Trophoblast cell (in vitro differentiated cells and primary cell): ENCODE data around the gene ASB2.

Source experiments
- DNase-seq, 2 donors: peaks; one replicate each; pipeline ENCODE4 v3.0.0-alpha.2; 2016
- H2AFZ ChIP-seq: 2 replicates; pipeline ENCODE4 v1.6.1; 2013; ENCODE audit warnings: low read length, moderate library complexity, mild to moderate bottlenecking; ENCODE audit not compliant: insufficient read depth, poor library complexity
- H2AK5ac ChIP-seq: 2 replicates; pipeline ENCODE4 v1.6.1; 2013; ENCODE audit warnings: mild to moderate bottlenecking, low read length
- H2BK120ac ChIP-seq: 2 replicates; pipeline ENCODE4 v1.6.1; 2013; ENCODE audit warnings: low read length, mild to moderate bottlenecking, moderate library complexity; ENCODE audit not compliant: insufficient read depth, poor library complexity
- H2BK12ac ChIP-seq: 2 replicates; pipeline ENCODE4 v1.6.1; 2013; ENCODE audit warnings: mild to moderate bottlenecking, low read length, moderate library complexity
- H2BK5ac ChIP-seq: 2 replicates; pipeline ENCODE4 v1.6.1; 2013; ENCODE audit warnings: low read length, low read depth, moderate library complexity, mild to moderate bottlenecking; ENCODE audit not compliant: poor library complexity
- H3K14ac ChIP-seq: 2 replicates; pipeline ENCODE4 v1.6.1; 2013; ENCODE audit warnings: mild to moderate bottlenecking, low read length
- H3K18ac ChIP-seq: 2 replicates; pipeline ENCODE4 v1.6.1; 2013; ENCODE audit warnings: mild to moderate bottlenecking, low read length
- H3K23ac ChIP-seq: 2 replicates; pipeline ENCODE4 v1.6.1; 2013; ENCODE audit warnings: low read length
- H3K27ac ChIP-seq: 2 replicates; pipeline ENCODE4 v1.5.1; 2013; ENCODE audit warnings: low read depth, mild to moderate bottlenecking, inconsistent platforms, low read length, moderate library complexity
- H3K27me3 ChIP-seq: 2 replicates; pipeline ENCODE4 v1.6.1; 2013; ENCODE audit warnings: inconsistent platforms, mild to moderate bottlenecking, low read length, moderate library complexity; ENCODE audit not compliant: insufficient read depth
- H3K36me3 ChIP-seq, 2 experiments: 1 replicate in 1 of 2; 2 replicates in 1 of 2; pipeline ENCODE4 v1.6.1; 2013; ENCODE audit warnings: low read length in 2 of 2, mild to moderate bottlenecking in 2 of 2, moderate library complexity in 1 of 2; ENCODE audit not compliant: insufficient read depth in 2 of 2, control insufficient read depth in 1 of 2
- H3K4ac ChIP-seq: 2 replicates; pipeline ENCODE4 v1.6.1; 2013; ENCODE audit warnings: low read depth, mild to moderate bottlenecking, low read length, moderate library complexity
- H3K4me1 ChIP-seq, 2 experiments: 1 replicate in 1 of 2; 2 replicates in 1 of 2; pipeline ENCODE4 v1.6.1; 2013; ENCODE audit warnings: low read length in 2 of 2, mild to moderate bottlenecking in 2 of 2, moderate library complexity in 1 of 2; ENCODE audit not compliant: insufficient read depth in 2 of 2, control insufficient read depth in 1 of 2
- H3K4me2 ChIP-seq: 2 replicates; pipeline ENCODE4 v1.6.1; 2013; ENCODE audit warnings: inconsistent platforms, mild to moderate bottlenecking, low read length, moderate library complexity
- H3K4me3 ChIP-seq: 2 replicates; pipeline ENCODE4 v1.5.1; 2013; ENCODE audit warnings: mild to moderate bottlenecking, low read depth, low read length, inconsistent platforms
- H3K79me1 ChIP-seq: one replicate; pipeline ENCODE4 v1.6.1; 2013; ENCODE audit warnings: low read length
- H3K79me2 ChIP-seq: 2 replicates; pipeline ENCODE4 v1.6.1; 2013; ENCODE audit warnings: low read length, mild to moderate bottlenecking; ENCODE audit not compliant: control insufficient read depth, insufficient read depth, poor library complexity
- H3K9ac ChIP-seq: 2 replicates; pipeline ENCODE4 v1.6.1; 2013; ENCODE audit warnings: mild to moderate bottlenecking, low read length
- H3K9me3 ChIP-seq: 2 replicates; pipeline ENCODE4 v1.6.1; 2013; ENCODE audit warnings: low read depth, mild to moderate bottlenecking, control low read depth, inconsistent platforms, low read length; ENCODE audit not compliant: insufficient read depth
- H4K12ac ChIP-seq: 2 replicates; pipeline ENCODE4 v1.6.1; 2013; ENCODE audit warnings: low read depth, mild to moderate bottlenecking, low read length, moderate library complexity
- H4K8ac ChIP-seq: 2 replicates; pipeline ENCODE4 v1.6.1; 2013; ENCODE audit warnings: low read depth, mild to moderate bottlenecking, low read length, moderate library complexity
- H4K91ac ChIP-seq: one replicate; pipeline ENCODE4 v1.6.1; 2013; ENCODE audit warnings: low read depth, mild to moderate bottlenecking, low read length, moderate library complexity
- WGBS: extraction: QIAGEN DNeasy Blood & Tissue Kit; methylation state at CpG from one replicate; pipeline ENCODE4 v1.1.7; 2013; ENCODE audit warnings: missing lambda C conversion rate; ENCODE audit not compliant: insufficient read length, insufficient coverage; ENCODE audit errors: extremely low coverage; 5-methylcytosine and 5-hydroxymethylcytosine counted together

Gene ASB2

DNA sequence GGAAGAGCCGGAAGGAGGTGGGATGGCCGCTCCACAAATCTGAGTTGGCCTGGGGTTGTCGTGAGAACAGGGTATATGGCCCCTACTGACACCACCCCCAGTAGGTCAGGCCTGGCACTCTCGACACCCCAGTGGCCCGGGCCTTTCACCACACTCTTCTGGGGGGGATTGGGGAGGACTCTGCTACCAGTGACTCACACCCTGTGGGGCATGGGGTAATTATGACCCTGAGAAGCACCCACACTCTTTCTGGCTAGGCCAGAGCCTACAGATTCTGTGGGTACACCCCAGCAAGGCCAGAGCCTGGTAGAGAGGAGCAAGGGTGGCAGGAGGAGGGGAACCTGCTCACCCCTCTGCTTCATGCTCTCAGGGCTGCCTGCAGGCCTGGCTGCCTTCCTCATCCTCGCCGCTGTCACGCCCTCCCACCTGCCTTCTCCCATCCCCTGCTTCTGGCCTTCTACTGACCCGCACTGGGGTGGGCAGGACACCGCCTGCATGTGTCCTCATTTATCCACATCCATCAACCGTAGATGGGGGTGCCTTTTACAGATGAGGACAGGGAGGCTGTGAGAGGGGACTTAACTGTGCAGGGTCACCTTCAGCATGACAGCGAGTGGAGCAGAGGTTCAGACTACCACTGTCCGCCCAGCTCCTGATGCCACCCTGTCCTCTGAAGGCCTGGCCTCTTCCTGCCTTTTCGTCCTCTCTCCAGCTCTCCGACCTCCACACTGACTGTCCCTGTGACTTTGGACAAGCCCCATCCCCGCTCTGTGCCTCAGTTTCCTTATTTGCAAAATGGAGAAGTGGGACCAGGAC lies 18.4 kb downstream of the ASB2 start:
- no peaks in the 10 kb centered on the region for H3K9me3 ChIP-seq
- no peak overlapping the region for H2BK120ac ChIP-seq
- H2BK12ac ChIP-seq, result no peak overlapping the region
- peaks cover 6% of the 10 kb centered on the region for H3K79me1 ChIP-seq
- no peaks in the 10 kb centered on the region for H3K27me3 ChIP-seq
- H3K4me1 ChIP-seq, result peaks cover 16 to 28% of the 10 kb centered on the region in 2 experiments
- H4K12ac ChIP-seq, result no peak overlapping the region
- DNase-seq, result no peak
- H3K14ac ChIP-seq, result no peak overlapping the region
- WGBS, result no CpG with 5 or more reads among the region's 16 CpGs
- no peak overlapping the region for H3K4me3 ChIP-seq
- H3K36me3 ChIP-seq, result no peaks in the 10 kb centered on the region
- no peak overlapping the region for H3K23ac ChIP-seq
- H3K79me2 ChIP-seq, result no peaks in the 10 kb centered on the region
- H3K27ac ChIP-seq, result no peak overlapping the region
- H2AK5ac ChIP-seq, result peak overlapping the region; percentile 35
- no peak overlapping the region for H3K9ac ChIP-seq
- no peak overlapping the region for H4K8ac ChIP-seq
- no peak overlapping the region for H3K4ac ChIP-seq
- H2BK5ac ChIP-seq, result no peak overlapping the region
- no peak overlapping the region for H4K91ac ChIP-seq
- no peak overlapping the region for H3K18ac ChIP-seq
- H2AFZ ChIP-seq, result no peak overlapping the region
- H3K4me2 ChIP-seq, result no peak overlapping the region

DNA sequence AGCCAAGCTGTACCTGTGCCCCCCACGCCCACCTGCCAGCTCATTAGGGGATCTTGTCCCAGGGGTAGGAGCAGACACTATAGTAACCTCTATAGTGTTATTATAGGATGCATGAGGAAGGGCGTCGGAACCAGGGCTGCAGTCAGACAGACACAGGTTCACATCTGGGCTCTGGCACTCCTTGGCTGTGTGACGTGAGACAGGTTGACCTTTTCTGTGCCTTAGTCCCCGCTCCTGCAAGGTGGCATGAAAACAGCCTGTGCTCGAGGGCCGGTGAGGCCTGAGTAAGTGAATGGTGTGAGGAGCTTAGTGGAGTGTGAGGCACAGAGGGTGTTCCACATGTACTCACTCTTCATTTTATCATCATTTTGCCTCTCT lies 19.0 kb downstream of the ASB2 start:
- H3K9me3 ChIP-seq, result no peaks in the 10 kb centered on the region
- H3K18ac ChIP-seq, result no peak overlapping the region
- no peaks in the 10 kb centered on the region for H3K36me3 ChIP-seq
- H3K4me3 ChIP-seq, result no peak overlapping the region
- no peak overlapping the region for H3K23ac ChIP-seq
- H2BK5ac ChIP-seq, result no peak overlapping the region
- H3K4ac ChIP-seq, result no peak overlapping the region
- no peak overlapping the region for H4K91ac ChIP-seq
- H3K4me2 ChIP-seq, result no peak overlapping the region
- no peak overlapping the region for H2AK5ac ChIP-seq
- no CpG with 5 or more reads among the region's 7 CpGs for WGBS
- peaks cover 6% of the 10 kb centered on the region for H3K79me1 ChIP-seq
- DNase-seq, result no peak
- H3K79me2 ChIP-seq, result no peaks in the 10 kb centered on the region
- peaks cover 16 to 28% of the 10 kb centered on the region in 2 experiments for H3K4me1 ChIP-seq
- no peaks in the 10 kb centered on the region for H3K27me3 ChIP-seq
- no peak overlapping the region for H3K9ac ChIP-seq
- no peak overlapping the region for H2AFZ ChIP-seq
- H2BK12ac ChIP-seq, result no peak overlapping the region
- no peak overlapping the region for H3K14ac ChIP-seq
- no peak overlapping the region for H2BK120ac ChIP-seq
- no peak overlapping the region for H4K8ac ChIP-seq
- no peak overlapping the region for H4K12ac ChIP-seq
- H3K27ac ChIP-seq, result no peak overlapping the region

- no peak overlapping the region for H3K27ac ChIP-seq
- H4K91ac ChIP-seq, result no peak overlapping the region
- peaks cover 6% of the 10 kb centered on the region for H3K79me1 ChIP-seq
- H3K4ac ChIP-seq, result no peak overlapping the region
- H2BK12ac ChIP-seq, result no peak overlapping the region
- no peak overlapping the region for H4K12ac ChIP-seq
- no peak for DNase-seq
- H3K36me3 ChIP-seq, result no peaks in the 10 kb centered on the region
- peaks cover 16 to 28% of the 10 kb centered on the region in 2 experiments for H3K4me1 ChIP-seq
- no peak overlapping the region for H2AK5ac ChIP-seq
- no peak overlapping the region for H3K14ac ChIP-seq
- H3K79me2 ChIP-seq, result no peaks in the 10 kb centered on the region
- H3K9me3 ChIP-seq, result no peaks in the 10 kb centered on the region
- WGBS, result no CpG with 5 or more reads among the region's 14 CpGs
- no peak overlapping the region for H2BK120ac ChIP-seq
- H3K23ac ChIP-seq, result no peak overlapping the region
- no peak overlapping the region for H2AFZ ChIP-seq
- no peak overlapping the region for H3K18ac ChIP-seq
- H3K9ac ChIP-seq, result no peak overlapping the region
- no peaks in the 10 kb centered on the region for H3K27me3 ChIP-seq
- no peak overlapping the region for H2BK5ac ChIP-seq
- H3K4me3 ChIP-seq, result no peak overlapping the region
- no peak overlapping the region for H4K8ac ChIP-seq
- no peak overlapping the region for H3K4me2 ChIP-seq
These were observed 19.6 kb downstream of the ASB2 start for GRCh38 chr14:93956514-93957332.

DNA sequence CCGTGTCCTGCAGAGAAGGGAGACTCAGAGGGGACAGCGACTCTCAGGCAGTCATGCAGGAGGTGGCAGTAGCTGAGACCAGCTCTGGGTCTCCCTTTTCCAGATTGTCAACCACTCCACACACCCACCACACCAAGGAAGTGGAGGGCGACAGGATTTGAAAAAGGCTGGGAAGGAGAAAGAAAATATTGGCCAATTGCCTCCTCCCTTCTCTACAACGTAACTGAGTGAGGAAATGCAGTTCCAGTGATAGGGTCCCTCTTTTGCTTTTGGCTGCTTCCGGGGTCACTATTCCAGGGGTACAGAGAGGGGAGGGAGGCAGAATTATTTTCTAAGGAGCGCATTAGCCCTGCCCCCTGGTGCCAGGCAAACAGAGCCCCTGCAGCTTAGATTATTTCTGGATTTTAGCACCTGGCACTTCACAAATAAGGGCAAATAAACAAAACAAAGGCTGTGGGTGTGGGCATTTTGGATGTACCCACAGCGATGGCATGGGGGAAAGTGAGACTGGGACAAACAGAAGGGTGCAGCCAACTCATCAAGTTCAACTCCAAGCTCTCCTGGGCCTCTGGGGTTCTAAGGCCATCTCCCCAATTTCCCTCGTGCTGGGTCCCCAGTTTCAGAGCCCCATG lies 20.4 kb downstream of the ASB2 start:
- H3K27me3 ChIP-seq, result no peaks in the 10 kb centered on the region
- H3K14ac ChIP-seq, result no peak overlapping the region
- peaks cover 16 to 28% of the 10 kb centered on the region in 2 experiments for H3K4me1 ChIP-seq
- H4K8ac ChIP-seq, result no peak overlapping the region
- no peak overlapping the region for H4K12ac ChIP-seq
- no CpG with 5 or more reads among the region's 8 CpGs for WGBS
- no peak overlapping the region for H2BK120ac ChIP-seq
- no peaks in the 10 kb centered on the region for H3K79me2 ChIP-seq
- no peak overlapping the region for H3K23ac ChIP-seq
- no peak overlapping the region for H3K4me2 ChIP-seq
- H3K4me3 ChIP-seq, result no peak overlapping the region
- no peak for DNase-seq
- H3K18ac ChIP-seq, result no peak overlapping the region
- no peak overlapping the region for H2BK5ac ChIP-seq
- H2AK5ac ChIP-seq, result no peak overlapping the region
- H2BK12ac ChIP-seq, result no peak overlapping the region
- H3K9me3 ChIP-seq, result no peaks in the 10 kb centered on the region
- no peak overlapping the region for H3K9ac ChIP-seq
- H3K36me3 ChIP-seq, result no peaks in the 10 kb centered on the region
- H4K91ac ChIP-seq, result no peak overlapping the region
- no peak overlapping the region for H2AFZ ChIP-seq
- no peak overlapping the region for H3K27ac ChIP-seq
- H3K79me1 ChIP-seq, result peaks cover 6% of the 10 kb centered on the region
- no peak overlapping the region for H3K4ac ChIP-seq
